Muscle of arm (tissue), 14 donors: ENCODE results near the gene HNRNPA1L2. TPM values are rescaled to one million over a fixed set of nuclear protein-coding genes. Genes with fewer than 3 reads are reported as not detected.
"Not testable (repeated sequence)": the region's sequence is repeated elsewhere in the genome, so short reads cannot be mapped to it uniquely, and the experiment has no call there.

Experiments used
- DNase-seq: peaks from one replicate; pipeline ENCODE4 v3.0.0-alpha.2; 2013
- long read RNA-seq, 11 donors: transcript quantifications; one replicate each; lab custom pipeline, GENCODE V29; 2026
- polyA plus RNA-seq, 12 donors: library from polyadenylated mRNA; unstranded; fragments of 120-200 nt; gene quantifications; one replicate each; pipeline ENCODE4 v1.2.1, GENCODE V29; 2013; ENCODE audit not compliant: insufficient read length in 12 of 12

HNRNPA1L2 gene
- 100 to 1,000 TPM in 1 of 12 donors, 10 to 100 TPM in 7, 1 to 10 TPM in 3, not detected in 1; 8.4 to 236 (median 11.3) TPM for polyA plus RNA-seq
- long read RNA-seq, donor 1, transcript HNRNPA1L2-201 (1 exons, 1,372 nt) = major isoform, 17 of 17 reads
- long read RNA-seq, donor 1, partial matches to known transcripts = 0 of 17 reads
- long read RNA-seq, donor 1, other reads (novel, unspliced or antisense) = 0 of 17 reads
- long read RNA-seq, donor 2, transcript HNRNPA1L2-201 (1 exons, 1,372 nt) = major isoform, 6 of 6 reads
- long read RNA-seq, donor 2, partial matches to known transcripts = 0 of 6 reads
- long read RNA-seq, donor 2, other reads (novel, unspliced or antisense) = 0 of 6 reads
- long read RNA-seq, donor 3, partial matches to known transcripts = 0 of 2 reads
- long read RNA-seq, donor 3, other reads (novel, unspliced or antisense) = 0 of 2 reads
- long read RNA-seq, donor 4, partial matches to known transcripts = 0 of 4 reads
- long read RNA-seq, donor 4, other reads (novel, unspliced or antisense) = 0 of 4 reads
- long read RNA-seq, donor 5, transcript HNRNPA1L2-201 (1 exons, 1,372 nt) = major isoform, 6 of 6 reads
- long read RNA-seq, donor 5, partial matches to known transcripts = 0 of 6 reads
- long read RNA-seq, donor 5, other reads (novel, unspliced or antisense) = 0 of 6 reads
- long read RNA-seq, donor 6, partial matches to known transcripts = 0 of 2 reads
- long read RNA-seq, donor 6, other reads (novel, unspliced or antisense) = 0 of 2 reads
- long read RNA-seq, donor 7, partial matches to known transcripts = 0 of 3 reads
- long read RNA-seq, donor 7, other reads (novel, unspliced or antisense) = 0 of 3 reads
- long read RNA-seq, donor 8, partial matches to known transcripts = 0 of 4 reads
- long read RNA-seq, donor 8, other reads (novel, unspliced or antisense) = 0 of 4 reads
- long read RNA-seq, donor 9, transcript HNRNPA1L2-201 (1 exons, 1,372 nt) = major isoform, 5 of 5 reads
- long read RNA-seq, donor 9, partial matches to known transcripts = 0 of 5 reads
- long read RNA-seq, donor 9, other reads (novel, unspliced or antisense) = 0 of 5 reads
- long read RNA-seq, donor 10, transcript HNRNPA1L2-201 (1 exons, 1,372 nt) = major isoform, 5 of 5 reads
- long read RNA-seq, donor 10, partial matches to known transcripts = 0 of 5 reads
- long read RNA-seq, donor 10, other reads (novel, unspliced or antisense) = 0 of 5 reads
- long read RNA-seq, donor 11, transcript HNRNPA1L2-201 (1 exons, 1,372 nt) = major isoform, 5 of 5 reads
- long read RNA-seq, donor 11, partial matches to known transcripts = 0 of 5 reads
- long read RNA-seq, donor 11, other reads (novel, unspliced or antisense) = 0 of 5 reads

DNA sequence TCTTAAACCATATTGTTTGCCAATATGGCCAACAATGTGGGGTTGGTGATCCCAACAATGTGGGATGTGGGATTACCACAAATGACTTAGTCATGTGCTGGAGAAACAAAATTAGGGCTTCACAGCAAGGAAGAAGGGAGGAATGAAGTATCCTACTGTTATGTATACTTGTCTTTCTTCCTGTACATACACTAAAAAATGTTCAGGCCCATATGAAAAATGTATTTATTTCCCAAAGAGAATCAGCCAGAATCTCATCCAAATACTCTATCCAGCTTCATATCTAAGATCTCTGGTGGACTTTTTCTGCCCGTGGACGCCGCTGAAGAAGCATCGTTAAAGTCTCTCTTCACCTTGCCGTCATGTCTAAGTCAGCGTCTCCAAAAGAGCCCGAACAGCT, at the start of gene HNRNPA1L2:
TSS of gene HNRNPA1L2 (plus strand) at position 301 of the 400 bp plus-strand sequence. CDS start at position 363, 62 bp downstream.
- DNase-seq = no peak

DNA sequence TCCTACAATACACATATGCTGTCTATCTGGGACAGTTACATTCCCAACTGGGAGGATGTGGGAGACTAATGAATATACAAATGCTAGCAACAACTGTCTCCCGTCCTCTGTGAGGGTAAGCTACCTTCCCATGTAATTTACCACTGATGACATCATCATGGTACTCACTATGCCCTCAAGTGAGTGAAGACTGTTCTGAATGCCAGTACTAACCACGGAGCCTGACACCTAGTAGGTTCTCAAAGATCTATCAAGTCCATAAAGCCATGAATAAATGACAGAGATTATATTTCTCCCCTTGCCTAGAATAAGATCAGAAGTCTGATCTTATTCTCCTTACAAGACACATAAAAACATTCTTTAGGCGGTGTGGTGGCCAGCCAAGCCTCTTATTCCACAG, 49.1 kb upstream of the HNRNPA1L2 start:
- DNase-seq = not testable (repeated sequence)

DNA sequence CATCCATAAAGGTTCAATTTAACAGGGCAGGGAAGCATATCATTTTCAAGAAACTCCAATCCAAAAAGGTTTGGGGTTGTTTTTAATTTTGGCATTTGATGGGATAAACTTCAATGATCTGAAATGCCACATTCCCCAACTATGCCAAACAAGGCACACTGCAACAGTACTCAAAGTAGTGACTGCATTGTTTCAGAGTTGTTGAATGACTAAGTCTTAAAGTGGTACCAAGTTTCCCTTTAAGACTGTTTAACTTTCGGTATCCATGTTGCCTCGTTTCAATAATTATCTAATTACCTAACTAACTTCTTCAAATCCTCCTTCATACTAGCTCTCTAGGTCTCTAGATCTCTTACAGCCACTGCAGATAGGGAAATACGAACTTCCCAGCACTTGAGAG, 48.4 kb upstream of the HNRNPA1L2 start:
- DNase-seq = not testable (repeated sequence)

DNA sequence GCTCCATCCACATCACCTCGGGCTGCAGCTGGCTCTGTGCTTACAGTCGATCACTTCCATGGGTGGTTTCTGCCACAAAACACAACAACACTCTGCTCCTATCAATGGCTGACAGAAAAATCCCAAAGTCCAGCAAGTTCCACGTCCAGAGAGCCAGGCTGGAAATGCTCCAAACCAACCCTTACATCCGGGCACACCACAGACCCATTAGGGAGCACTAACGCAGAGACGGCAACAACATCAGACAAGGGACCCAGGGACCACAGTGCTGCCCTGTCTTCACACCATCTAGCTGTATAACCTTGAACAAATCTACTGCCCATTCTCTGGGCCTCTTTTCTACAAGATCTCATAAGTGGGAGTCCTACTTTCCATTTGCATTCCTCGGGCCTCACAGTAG, 47.9 kb upstream of the HNRNPA1L2 start:
- DNase-seq = not testable (repeated sequence)

DNA sequence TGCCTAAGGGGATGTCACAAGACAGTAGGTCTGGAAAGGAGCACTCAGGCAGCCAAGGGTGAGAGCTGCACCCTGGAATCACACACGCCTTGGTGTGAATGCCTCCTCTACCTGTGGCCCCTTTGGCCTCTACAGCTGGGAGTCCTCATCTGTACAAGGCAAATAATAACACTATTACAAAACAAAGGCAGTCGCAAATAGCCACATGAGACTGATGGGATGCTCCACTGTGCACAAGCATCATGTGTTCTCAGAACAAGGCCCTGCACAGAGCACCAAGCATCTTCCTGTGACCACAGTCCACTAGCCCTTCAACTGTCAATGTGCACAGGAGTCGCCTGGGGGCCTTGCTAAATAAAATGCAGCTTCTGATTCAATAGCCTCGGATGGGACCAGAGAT, 44.6 kb upstream of the HNRNPA1L2 start:
- no peak for DNase-seq

DNA sequence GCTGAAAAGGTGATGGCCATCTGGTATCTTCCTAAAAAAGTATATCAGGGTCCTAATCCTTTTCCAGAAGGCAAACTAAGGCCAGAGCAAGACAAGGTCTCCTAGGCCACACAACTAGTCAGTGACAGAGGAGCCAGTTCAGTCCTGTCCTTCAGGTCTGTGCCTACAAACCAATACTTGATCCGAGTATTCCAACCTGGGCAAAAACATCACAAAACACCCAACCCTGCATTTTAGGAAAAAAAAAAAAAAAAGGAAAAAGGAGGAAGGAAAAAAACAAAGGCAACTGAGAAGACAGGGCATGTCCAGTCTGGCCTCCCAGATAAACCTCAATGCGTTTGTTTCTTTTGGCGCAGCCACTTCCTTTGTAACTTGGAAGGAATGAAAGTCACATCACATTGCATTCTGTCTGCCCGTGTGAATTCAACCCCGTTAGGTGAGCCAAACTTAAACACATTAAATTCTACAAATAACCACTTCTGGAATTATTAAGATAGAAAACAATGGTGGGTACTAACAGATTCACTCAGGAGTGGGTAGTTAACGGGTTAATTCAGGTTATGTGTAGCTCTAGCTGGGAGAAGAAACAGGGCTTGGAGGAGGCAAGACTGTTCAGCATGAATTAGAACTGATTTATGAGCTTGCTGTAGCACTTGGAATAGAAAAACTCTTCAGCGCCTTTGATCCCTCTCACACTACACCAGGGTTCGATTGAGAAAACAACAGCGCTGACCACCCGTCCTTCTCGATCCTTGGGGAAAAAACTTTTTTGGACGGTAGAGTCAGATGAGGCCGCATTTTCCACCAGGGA, 43.0 kb upstream of the HNRNPA1L2 start:
- DNase-seq = no peak

DNA sequence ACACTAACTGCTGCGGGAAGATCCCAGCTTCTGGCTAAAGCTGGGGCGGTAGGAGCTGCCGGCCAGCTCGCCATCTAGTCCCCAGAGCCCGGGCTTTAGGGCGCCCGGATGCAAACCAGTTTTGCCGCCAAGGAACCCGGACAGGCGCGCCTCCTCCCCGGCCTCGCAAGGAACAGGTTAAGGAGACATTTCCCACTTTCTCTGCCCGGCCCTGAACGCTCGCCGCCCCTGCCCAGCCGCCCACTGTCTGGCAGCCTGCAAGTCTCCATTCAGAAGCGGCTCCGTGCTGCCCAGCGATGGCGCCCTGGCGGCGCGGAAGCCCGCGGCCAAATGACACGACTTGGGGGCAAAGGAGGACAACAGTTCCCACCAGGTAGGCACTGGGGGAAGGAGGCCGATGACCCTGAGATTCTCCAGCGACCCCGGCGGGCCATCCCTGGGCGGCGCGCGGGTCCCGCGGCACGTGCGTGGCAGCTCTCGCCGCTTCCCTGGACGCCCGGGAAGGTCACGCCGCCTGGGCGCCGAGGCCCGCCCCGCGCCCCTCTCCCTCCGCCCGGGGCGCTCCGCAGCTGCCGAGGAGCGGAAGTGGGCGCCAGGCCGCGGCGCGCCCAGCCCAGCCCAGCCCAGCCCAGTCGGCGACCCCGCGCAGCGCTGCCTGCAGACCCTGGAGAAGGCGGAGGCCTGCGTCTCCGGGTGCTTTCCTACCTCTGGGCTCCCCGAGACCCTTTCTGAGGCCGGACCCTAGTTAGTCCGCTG, 42.2 kb upstream of the HNRNPA1L2 start:
- DNase-seq = peak; percentile 48

DNA sequence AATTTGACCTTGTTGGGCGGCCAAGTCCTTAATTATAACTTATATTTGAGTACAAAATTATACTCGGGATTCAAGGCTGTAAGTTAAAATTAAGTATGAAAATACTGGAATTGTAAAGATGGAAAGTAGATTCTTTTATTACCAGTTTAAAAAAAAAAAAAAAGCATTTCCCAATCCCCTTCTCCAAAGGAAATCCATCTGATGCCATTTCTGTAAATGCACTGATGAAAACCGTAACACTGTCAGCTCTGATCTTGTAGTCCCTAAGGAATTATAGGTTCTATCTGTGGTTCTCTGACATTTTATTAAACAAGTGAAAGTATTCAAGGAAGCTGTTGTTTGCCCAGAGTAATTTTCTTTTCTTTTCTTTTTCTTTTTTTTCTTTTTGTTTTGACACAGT, 41.6 kb upstream of the HNRNPA1L2 start:
- DNase-seq = no peak

DNA sequence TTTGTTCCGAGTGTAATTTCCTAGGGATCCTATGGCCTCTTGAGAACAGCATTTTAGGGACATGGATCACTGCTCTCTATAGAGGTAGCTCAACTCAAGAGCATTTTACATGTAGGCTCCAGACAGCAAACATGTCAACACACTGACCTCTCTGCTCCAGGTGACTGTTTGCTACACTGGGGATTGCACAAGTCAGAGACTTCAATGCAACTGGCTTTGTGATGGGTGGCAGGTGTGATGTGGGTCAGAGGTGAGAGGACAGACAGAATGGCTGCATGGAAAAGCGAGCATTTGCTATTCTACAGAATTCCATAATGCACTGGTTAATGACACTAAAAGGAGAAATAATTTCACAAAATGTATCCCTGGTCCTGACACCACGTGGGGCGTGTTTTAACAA, 38.9 kb upstream of the HNRNPA1L2 start:
- not testable (repeated sequence) for DNase-seq

DNA sequence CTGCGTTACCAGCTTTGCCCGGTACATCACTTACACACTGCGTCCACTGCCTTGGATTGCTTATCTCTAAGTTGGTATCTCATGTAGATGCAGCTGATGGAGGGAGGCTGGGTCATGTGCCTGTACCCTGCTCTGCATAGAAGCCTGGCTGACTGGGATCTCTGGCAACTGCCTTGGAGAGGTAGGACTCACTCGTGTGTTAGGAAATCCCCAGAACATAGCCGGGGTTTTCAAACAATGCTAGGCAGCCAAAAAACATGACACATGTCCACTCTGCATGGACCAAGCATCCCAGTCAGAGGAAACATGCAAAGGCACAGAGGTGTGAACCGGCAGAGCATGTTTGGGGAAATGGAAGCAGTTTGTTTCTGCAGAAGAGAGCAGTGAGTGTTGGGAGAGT, 36.1 kb upstream of the HNRNPA1L2 start:
- DNase-seq = not testable (repeated sequence)

DNA sequence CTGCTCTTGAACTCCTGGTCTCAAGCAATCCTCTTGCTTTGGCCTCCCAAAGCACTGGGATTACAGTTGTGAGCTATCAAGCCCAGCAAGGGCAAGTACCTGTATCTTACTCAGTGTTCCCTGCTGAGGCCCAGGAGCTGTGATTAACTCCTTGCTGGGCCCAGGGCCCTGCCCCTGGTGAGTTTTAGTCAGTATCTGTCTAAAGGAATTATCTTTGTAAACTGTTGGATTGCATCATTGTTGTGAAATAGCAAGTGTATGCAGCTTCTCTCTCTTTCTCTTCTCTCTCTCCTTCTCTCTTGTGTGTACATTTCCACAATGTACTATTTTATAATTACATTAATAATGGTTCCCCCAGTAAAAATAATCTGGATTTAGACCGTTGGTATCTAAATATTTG, 35.4 kb upstream of the HNRNPA1L2 start:
- not testable (repeated sequence) for DNase-seq

DNA sequence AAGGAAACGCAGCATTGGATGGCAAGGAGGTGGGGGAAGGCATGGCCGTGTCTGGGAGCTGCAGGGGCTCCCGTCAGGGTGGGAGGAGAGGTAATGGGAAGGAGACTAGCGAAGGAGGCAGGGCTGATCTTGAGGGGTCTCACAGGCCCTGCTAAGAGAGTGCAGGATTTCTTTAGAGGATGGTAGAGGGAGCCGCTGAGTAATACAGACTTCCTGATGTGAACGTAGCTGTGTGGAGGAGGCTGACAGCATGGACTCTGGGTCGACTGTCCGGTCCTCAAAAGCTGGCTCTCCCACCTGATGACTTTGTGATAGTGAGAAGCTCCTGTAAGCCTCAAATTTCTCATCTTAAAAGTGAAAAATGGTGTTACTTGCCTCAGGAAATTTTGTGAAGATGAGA, 34.0 kb upstream of the HNRNPA1L2 start:
- DNase-seq = not testable (repeated sequence)

DNA sequence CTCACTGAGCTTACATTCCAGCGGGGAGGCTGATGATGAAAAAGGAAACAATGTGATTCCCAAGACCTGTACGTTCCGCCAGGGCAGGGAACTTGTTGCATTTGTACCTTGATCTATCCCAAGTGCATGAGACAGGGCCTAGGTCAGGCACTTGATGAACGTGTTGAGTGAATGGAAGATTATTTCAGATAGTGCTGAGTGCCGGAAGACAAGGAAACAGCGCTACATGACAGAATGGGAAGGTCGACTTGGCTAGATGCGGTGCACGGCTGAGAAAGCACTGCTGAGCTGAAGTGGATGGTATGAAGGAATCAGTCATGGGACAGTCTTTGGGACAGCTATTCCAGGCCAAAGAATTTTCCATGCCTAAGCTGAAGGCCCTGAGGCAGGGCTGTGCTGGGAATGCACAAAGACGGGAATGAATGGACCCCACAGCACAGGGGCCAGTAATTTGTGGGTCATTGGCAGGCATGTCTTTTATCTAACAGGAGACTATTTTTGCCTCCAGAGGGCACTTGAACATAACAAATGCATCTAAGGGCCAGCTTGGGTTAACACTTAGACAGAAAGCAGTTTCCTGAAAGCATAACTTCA, 33.1 kb upstream of the HNRNPA1L2 start:
- not testable (repeated sequence) for DNase-seq

DNA sequence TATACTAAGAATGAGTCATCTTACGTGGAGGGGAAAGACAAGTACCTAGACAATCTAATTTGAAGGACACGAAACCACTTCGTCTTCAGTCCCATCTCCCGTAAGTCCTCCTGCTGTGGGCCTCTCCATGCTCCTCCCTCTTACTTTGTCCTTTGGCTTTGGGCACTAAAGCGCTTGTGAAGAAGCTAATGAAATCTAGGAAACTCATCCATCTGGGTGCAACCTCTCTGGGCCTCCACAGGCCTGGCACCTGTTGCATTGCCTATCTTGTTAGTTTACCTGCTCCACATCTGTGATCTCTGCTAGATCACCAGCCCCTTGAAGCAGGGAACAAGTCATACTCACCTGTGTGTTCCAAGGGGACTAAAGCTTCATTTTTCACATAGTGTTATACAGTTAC, 32.1 kb upstream of the HNRNPA1L2 start:
- not testable (repeated sequence) for DNase-seq

DNA sequence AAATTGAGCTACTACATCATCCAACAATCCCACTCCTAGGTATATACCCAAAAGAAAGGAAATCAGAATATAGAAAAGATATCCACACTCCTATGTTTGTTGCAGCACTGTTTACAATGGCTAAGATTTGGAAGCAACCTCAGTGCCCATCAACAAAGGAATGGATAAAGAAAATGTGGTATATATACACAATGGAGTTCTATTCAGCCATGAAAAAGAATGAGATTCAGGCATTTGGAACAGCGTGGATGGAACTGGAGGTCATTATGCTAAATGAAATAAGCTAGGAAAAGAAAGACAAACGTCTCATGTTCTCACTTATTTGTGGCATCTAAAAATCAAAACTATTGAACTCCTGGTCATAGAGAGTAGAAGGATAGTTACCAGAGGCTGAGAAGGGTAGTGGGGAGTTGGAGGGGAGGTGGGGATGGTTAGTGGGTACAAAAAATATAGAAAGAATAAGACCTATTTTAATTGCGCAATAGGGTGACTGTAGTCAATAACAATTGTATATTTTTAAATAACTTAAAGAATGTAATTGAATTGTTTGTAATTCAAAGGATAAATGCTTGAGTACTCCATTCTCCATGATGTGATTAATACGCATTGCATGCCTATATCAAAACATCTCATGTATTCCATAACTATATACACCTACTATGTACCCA, 27.0 kb upstream of the HNRNPA1L2 start:
- DNase-seq = no peak

DNA sequence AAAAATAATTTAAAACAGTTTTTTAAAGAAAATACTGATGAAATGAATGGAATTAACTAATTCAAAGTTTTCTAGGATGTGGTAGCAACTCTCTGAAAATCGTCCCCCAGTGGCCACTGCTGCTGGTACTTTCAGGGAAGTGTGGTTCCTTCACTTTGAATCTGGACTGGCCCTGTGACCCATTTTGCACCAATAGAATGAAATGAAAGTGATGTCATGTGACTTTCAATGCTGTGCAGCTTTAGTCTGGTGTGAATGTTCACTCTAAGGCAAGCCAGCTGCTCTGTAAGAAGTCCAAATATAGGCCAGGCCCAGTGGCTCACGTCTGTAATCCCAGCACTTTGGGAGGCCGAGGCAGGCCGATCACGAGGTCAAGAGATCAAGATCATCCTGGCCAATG, 26.4 kb upstream of the HNRNPA1L2 start:
- no peak for DNase-seq

DNA sequence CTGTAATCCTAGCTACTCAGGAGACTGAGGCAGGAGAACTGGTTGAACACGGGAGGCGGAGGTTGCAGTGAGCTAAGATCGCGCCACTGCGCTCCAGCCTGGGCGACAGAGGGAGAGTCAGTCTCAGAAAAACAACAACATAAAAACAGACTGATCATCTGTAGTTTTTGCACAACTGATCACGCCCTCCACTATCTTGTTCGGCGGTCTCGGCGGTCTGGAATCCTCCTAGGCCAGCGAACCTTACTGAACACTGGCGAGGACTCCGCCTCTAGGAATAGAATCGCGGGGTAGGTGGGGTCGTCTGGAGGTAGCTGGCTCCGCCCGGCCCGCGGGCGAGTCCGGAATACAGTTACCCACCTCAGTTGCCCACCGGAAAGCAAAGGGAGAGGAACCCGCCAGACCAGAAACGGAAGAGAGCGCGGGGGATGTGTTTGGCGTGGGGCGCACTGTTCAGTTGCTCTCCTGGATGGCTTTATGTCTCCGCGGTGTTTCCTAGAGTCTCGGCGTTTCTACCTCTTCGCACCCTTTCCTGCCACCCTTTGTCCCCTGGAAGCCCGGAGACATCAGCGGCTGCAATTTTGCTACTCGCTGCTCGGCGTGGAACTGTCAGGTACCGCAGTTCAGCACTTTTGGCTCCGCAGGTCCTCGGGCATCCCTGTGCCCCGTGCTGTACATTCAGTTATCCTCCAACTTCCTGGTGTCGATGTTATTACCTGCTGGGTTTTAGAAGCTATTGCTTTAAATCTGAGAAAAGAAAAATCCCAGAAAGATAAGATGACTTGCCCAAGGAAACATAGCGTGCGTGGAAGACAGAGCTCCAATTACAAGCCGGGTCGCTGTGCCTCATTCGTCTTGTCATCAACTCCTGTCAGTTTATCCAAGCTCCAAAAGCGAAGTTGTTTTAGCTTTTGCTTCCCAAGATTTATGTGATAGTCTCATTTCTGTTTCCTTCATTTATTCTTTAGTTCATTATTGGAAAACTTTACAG, 24.9 kb upstream of the HNRNPA1L2 start:
- DNase-seq = peak; percentile 82
